ENCODE data around the gene LIMCH1.
"Not testable (repeated sequence)": the region's sequence is repeated elsewhere in the genome, so short reads cannot be mapped to it uniquely, and the experiment has no call there.

The LIMCH1 gene

GRCh38 chr4:41609851-41610250, 71.9 kb downstream of the LIMCH1 start:
- DNase-seq (ENCODE audit: low spot score): no peak

GRCh38 chr4:41610474-41610873, 72.5 kb downstream of the LIMCH1 start:
- DNase-seq (ENCODE audit: low spot score): no peak

GRCh38 chr4:41611124-41611838, 73.3 kb downstream of the LIMCH1 start:
- no peak for DNase-seq (ENCODE audit: low spot score)

GRCh38 chr4:41611881-41612871, 74.2 kb downstream of the LIMCH1 start:
- DNase-seq (ENCODE audit: low spot score): no peak

GRCh38 chr4:41613386-41613785, 75.4 kb downstream of the LIMCH1 start:
- DNase-seq (ENCODE audit: low spot score): no peak

GRCh38 chr4:41613821-41614220, 75.9 kb downstream of the LIMCH1 start:
- DNase-seq (ENCODE audit: low spot score): no peak

- DNase-seq (ENCODE audit: low spot score): no peak
Observed at GRCh38 chr4:41614519-41614918, 76.6 kb downstream of the LIMCH1 start.

GRCh38 chr4:41619161-41619560, 81.2 kb downstream of the LIMCH1 start:
- DNase-seq (ENCODE audit: low spot score): no peak

- DNase-seq (ENCODE audit: low spot score): no peak
Observed at GRCh38 chr4:41620594-41621256, 82.8 kb downstream of the LIMCH1 start.

GRCh38 chr4:41622787-41623186, 84.8 kb downstream of the LIMCH1 start:
- no peak for DNase-seq (ENCODE audit: low spot score)

- no peak for DNase-seq (ENCODE audit: low spot score)
Observed at GRCh38 chr4:41624765-41625164, 86.8 kb downstream of the LIMCH1 start.

- no peak for DNase-seq (ENCODE audit: low spot score)
Observed at GRCh38 chr4:41625531-41625930, 87.6 kb downstream of the LIMCH1 start.

GRCh38 chr4:41628936-41629335, 91.0 kb downstream of the LIMCH1 start:
- DNase-seq (ENCODE audit: low spot score): no peak

GRCh38 chr4:41631523-41631922, 93.6 kb downstream of the LIMCH1 start:
- DNase-seq (ENCODE audit: low spot score): no peak

GRCh38 chr4:41632481-41633073, 94.6 kb downstream of the LIMCH1 start:
- no peak for DNase-seq (ENCODE audit: low spot score)

- DNase-seq (ENCODE audit: low spot score): no peak
Observed at GRCh38 chr4:41633321-41633720, 95.4 kb downstream of the LIMCH1 start.

GRCh38 chr4:41635441-41635840, 97.5 kb downstream of the LIMCH1 start:
- DNase-seq (ENCODE audit: low spot score): no peak

GRCh38 chr4:41638203-41638602, 100.2 kb downstream of the LIMCH1 start:
- no peak for DNase-seq (ENCODE audit: low spot score)

- DNase-seq (ENCODE audit: low spot score): no peak
Observed at GRCh38 chr4:41638866-41639265, 100.9 kb downstream of the LIMCH1 start.

- no peak for DNase-seq (ENCODE audit: low spot score)
Observed at GRCh38 chr4:41639291-41639690, 101.3 kb downstream of the LIMCH1 start.

GRCh38 chr4:41640906-41641305, 102.9 kb downstream of the LIMCH1 start:
- no peak for DNase-seq (ENCODE audit: low spot score)

GRCh38 chr4:41642746-41643145, 104.8 kb downstream of the LIMCH1 start:
- not testable (repeated sequence) for DNase-seq (ENCODE audit: low spot score)

Measured in hematopoietic multipotent progenitor cell treated with erythropoietin and hydrocortisone succinate and interleukin-3 and kit ligand, for 17 days (in vitro differentiated cells).